SH-SY5Y (cell line): ENCODE measurements around the gene AIFM3.
A peak's percentile ranks its signal among the peaks of the same experiment; 100 is the strongest.

Experiments
- GATA2 ChIP-seq: IDR thresholded peaks from 2 replicates; pipeline ENCODE4 v1.6.1; 2011; ENCODE audit warnings: mild to moderate bottlenecking, low read depth, low read length
- GATA3 ChIP-seq: IDR thresholded peaks from 2 replicates; pipeline ENCODE4 v1.6.1; 2011; ENCODE audit warnings: low read depth, mild to moderate bottlenecking, low read length, moderate library complexity

The AIFM3 gene

DNA sequence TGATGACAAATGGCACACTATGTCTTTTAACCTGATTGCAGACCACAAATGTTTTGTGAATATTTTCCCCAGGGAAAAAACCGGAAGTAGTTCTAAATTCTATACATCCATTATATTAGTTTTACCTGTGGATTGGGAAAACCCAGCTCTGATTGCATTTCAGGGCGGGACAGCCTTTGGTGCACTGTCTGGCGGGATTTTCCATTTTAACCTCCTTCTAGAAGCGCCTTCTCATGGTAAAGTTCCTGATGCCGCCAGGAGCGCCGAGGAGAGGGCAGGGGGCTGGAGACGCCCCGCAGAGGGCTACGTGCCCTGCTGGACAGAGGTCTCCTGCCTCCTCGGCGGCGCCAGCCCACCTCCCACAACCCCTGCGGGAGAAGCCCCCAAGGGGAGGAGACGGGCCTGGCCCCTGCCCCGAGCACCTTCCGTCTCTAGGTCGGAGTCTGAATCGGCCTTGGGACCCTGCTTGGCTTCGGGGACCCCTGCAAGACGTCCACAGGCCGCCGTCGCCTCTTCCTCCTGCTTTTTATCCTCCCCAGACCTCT is 46.7 kb downstream of the AIFM3 start:
- TF ChIP-seq GATA3 = no peak
- TF ChIP-seq GATA2 = no peak

DNA sequence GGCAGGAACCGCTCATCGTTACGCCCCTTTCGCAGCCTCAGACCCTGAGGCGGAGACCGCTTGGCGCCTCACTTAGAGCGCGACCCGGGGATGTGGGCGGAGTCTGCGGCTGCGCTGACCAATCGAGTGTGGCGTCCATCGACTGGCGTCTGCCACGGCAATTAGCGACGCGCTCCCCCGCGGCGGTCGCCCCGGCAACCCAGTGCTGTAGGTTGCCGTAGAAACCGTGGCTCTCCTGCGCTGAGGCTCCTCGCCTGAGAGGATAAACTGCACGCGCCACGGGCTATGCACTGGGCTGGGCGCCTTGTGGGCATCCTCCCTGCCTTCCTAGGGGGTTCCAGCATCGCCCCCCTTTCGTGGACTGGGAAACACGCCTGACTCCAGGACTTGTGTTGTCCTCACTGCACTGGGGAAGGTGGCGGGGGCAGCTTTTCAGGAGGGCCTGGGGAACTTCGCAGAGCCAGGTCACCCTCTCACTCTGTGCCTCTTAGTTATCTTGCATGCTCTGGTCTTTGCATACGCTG is 47.2 kb downstream of the AIFM3 start:
- TF ChIP-seq GATA3 (no peak), GATA2 (no peak)

DNA sequence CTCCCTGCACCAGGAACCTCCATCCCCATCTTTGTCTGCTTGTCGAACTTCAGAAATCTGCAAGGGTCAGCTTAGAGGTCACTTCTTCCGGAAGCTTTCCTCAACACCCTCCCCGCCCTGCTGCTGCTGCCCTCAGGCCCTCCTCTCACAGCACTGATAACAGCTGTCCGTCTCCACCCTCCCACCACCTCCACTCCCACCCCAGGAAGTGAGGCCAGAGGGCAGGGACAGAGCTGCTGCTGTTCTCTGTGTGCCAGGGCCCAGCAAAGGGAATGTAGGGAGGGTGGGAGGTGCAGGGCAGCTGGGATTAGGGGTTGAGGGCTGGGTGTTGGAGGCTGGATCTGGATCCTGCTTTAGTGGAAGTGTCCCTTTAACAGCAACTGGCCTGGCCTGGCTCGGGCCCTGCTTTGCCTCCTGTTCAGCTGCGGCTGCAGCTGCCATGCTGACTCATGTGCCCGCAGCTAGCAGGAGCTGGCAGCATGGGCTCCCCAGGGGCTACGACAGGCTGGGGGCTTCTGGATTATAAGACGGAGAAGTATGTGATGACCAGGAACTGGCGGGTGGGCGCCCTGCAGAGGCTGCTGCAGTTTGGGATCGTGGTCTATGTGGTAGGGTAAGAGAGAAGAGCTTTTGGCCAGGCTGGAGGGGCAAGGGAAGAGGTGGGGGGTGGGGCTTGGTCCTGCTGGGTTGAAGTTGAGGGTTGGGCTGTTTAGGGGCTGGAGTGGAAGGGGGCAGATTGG is 47.8 kb downstream of the AIFM3 start, which contains the start of gene P2RX6:
Gene P2RX6 (plus strand): TSS at position 440 of the 740 bp plus-strand sequence. CDS start 10 bp downstream, at position 450.
- peak; percentile 83 for TF ChIP-seq GATA2
- no peak for TF ChIP-seq GATA3

DNA sequence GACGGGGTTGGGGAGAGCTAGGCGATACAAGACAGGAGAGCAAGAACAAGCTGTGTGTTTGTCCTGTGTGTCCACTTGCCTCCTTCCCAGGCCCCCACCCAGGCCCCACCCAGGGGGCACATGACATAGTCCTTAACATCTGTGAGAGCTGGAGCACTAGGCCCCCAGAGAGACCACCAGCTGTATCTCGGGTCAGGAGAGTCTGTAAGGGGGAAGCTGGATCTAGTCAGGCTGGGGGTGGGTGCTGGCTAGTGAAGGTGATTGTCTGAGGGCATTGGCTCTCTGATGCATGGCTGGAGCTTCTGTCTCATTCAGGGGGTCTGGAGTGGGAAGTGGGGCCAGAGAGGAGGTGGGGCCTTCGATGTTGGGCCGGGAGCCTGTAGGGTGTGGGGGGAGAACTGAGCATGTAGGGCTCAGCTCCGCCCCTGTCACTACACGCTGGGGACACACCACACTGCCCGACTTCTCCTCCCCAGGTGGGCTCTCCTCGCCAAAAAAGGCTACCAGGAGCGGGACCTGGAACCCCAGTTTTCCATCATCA is 48.5 kb downstream of the AIFM3 start:
- TF ChIP-seq GATA2 (no peak), GATA3 (no peak)

DNA sequence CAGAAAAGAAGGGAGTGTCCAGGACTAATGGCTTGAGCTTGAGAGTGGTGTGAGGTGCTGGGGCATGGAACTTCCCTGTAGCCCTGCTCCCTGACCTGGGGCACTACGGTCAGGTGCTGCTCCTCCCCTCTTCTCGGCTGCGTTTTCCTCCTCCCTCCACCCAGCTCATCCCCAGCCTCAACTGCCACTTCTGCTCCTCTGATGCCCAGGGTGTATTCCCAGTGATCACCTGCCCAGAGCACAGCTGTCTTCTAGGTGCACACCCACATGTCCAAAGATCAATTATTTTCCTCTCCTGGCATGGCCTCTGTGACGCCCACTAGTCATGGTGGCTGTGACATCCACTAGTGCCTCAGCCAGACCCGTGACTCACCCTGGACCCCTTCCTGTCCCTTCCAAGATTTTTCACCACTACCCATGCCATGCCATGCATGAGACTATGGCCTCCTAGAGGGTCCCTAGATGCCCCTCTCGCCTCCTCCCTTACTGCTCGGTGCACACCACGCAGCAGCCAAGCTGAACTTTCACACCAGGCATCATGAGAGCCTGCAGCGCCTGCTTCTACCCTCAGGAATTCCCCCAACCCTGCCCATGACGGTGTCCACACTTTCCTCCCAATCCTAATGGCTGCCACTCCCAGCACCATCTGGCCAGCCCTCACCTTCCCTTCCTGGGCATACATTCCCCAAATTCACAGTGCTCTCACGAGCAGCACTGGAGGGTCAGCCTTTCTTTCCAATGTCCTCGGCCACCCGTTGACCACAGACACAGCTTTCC is 49.8 kb downstream of the AIFM3 start:
- TF ChIP-seq GATA2 = no peak
- no peak for TF ChIP-seq GATA3

DNA sequence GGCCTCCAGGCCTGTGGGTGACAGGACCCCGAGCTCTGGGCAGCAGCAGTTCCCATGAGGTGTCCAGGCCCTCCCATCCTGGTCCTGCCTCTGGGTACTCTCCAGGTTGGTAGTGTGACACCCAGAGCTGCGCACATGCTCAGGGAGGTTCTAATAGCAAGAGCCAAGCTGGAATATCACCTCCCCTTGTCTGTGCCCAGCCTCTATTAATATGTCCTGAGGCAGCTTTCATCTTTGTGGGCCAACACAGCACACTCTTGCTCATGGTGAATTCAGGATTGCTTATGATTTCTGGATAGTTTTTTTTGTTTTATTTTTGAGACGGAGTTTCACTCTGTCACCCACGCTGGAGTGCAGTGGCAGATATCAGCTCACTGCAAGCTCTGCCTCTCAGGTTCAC is 51.3 kb downstream of the AIFM3 start:
- TF ChIP-seq GATA2 (no peak), GATA3 (no peak)

DNA sequence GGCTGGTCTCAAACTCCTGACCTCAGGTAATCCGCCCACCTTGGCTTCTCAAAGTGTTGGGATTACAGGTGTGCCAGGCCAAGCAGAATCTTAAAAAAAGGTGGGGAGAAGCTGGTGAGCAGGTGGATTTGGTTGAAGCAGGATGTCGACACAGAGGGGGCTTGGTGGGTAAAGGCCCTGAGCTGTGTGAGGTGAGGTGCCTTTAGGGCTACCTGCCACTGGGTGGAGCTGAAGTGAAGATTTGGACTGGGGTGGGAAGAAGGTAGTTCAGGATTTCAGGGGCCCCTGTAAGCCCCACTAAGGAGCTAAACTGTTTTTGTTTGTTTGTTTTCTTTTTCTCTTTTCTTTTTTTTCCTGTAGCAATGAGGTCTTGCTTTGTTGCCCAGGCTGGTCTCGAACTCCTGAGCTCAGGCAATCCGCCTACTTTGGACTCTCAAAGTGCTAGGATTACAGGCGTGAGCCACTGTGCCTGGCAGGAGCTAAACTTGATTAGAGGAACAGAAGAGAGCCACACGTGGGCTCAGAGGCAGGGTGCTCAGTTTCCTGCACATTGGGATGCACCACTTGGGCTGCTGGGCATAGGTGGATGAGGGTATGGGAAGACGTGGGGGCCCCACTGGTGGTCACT is 53.9 kb downstream of the AIFM3 start:
- no peak for TF ChIP-seq GATA3
- no peak for TF ChIP-seq GATA2

DNA sequence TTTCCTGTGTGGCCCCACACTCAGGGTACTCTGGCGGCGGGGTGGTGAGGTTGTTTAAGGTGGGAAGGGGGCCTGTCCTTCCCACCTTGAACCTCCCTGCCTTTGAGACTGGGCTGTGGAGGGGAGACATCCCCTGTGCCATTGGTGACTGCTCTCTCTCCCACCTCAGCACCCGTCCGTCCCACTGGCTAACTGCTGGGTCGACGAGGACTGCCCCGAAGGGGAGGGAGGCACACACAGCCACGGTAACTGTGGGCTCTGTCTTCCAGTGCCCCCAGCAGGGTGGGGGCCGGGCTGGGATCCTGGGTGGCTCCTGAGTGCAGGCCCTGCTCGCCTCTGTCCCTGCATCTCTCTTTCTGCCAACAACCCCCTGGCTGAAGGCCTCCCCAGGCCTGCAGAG is 55.5 kb downstream of the AIFM3 start:
- TF ChIP-seq GATA2 (no peak), GATA3 (no peak)

DNA sequence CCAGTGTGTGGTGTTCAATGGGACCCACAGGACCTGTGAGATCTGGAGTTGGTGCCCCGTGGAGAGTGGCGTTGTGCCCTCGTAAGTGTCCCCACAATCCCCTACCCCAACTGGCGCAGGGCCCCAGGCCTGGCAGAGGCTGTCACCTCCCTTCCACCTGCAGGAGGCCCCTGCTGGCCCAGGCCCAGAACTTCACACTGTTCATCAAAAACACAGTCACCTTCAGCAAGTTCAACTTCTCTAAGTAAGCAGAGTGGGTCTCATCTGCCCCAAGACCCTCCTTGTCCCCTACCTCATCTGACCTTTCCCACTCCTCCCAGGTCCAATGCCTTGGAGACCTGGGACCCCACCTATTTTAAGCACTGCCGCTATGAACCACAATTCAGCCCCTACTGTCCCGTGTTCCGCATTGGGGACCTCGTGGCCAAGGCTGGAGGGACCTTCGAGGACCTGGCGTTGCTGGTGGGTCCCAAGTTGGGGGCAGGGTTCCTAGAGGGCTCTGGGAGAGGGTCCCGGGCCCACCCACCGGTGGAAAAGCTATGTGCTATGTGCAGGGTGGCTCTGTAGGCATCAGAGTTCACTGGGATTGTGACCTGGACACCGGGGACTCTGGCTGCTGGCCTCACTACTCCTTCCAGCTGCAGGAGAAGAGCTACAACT is 56.0 kb downstream of the AIFM3 start:
- TF ChIP-seq GATA2 = no peak
- no peak for TF ChIP-seq GATA3

DNA sequence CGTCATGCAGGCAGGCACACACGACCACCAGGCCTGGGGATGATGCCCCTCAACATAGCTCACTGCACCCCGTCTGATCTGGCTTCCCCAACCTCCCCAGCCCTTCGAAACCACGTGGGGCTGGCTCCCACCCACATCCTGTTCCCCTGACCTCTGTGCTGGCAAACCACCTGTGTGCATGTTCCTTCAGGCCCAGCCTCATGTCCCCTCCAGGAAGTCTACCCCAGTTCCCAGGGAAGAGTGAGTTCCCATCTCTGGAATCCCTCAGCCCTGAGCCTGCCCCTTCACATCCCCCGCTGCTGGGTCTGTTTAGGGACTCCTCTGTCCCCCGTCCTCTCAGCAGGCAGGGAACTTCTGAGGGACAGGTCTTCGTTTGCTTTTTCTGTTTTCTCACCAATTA is 58.2 kb downstream of the AIFM3 start:
- TF ChIP-seq GATA2 = no peak
- TF ChIP-seq GATA3 = no peak

DNA sequence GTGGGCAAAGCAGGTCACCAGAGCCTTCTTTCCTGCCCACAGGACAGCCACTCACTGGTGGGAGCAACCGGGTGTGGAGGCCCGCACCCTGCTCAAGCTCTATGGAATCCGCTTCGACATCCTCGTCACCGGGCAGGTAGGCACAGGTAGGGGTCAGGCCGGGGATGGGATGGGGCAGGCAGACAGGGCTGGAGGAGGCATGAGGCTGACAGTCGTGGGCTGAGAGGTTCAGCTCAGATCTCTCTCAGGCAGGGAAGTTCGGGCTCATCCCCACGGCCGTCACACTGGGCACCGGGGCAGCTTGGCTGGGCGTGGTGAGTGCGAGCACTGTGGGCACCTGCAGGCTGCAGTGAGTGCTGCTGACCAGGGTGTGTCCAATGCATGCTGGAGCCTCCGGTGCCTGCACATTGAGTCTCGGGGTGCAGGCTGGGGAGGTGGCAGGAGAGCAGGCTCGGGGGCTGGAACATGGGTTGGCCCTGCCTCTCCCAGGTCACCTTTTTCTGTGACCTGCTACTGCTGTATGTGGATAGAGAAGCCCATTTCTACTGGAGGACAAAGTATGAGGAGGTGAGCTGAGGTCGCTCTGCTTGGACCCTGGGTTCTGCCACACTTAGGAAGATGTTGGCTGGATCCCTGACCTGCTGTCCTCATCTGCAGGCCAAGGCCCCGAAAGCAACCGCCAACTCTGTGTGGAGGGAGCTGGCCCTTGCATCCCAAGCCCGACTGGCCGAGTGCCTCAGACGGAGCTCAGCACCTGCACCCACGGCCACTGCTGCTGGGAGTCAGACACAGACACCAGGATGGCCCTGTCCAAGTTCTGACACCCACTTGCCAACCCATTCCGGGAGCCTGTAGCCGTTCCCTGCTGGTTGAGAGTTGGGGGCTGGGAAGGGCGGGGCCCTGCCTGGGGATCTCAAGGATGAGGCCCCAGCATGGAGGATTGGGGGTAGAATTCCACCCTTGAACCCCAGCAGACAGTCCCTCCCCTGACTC is 59.0 kb downstream of the AIFM3 start:
- TF ChIP-seq GATA2 = no peak
